Globus pallidus (tissue), 1 donor: ENCODE data around the gene RBM38.
"Not testable (repeated sequence)": the region's sequence is repeated elsewhere in the genome, so short reads cannot be mapped to it uniquely, and the experiment has no call there.

Source experiments
- DNase-seq: peaks from one replicate; pipeline ENCODE4 v3.0.0-alpha.2; 2015; ENCODE audit warnings: low spot score

The RBM38 gene

GRCh38 chr20:57419479-57419878, 28.3 kb downstream of the RBM38 start:
- DNase-seq: not testable (repeated sequence)

GRCh38 chr20:57420571-57421252, 29.5 kb downstream of the RBM38 start:
- no peak for DNase-seq

GRCh38 chr20:57421253-57422220, 30.3 kb downstream of the RBM38 start:
- no peak for DNase-seq

- no peak for DNase-seq
Measured at GRCh38 chr20:57422254-57422653, 31.1 kb downstream of the RBM38 start.

- no peak for DNase-seq
Measured at GRCh38 chr20:57425150-57426013, 34.2 kb downstream of the RBM38 start.

- no peak for DNase-seq
Measured at GRCh38 chr20:57426271-57426689, 35.1 kb downstream of the RBM38 start.

- no peak for DNase-seq
Measured at GRCh38 chr20:57426831-57427230, 35.6 kb downstream of the RBM38 start.

- peak; percentile 75 for DNase-seq
Measured at GRCh38 chr20:57428324-57429158, 37.3 kb downstream of the RBM38 start.

GRCh38 chr20:57429159-57429496, 37.9 kb downstream of the RBM38 start:
- no peak for DNase-seq

GRCh38 chr20:57429580-57430200, 38.5 kb downstream of the RBM38 start:
- no peak for DNase-seq

GRCh38 chr20:57430201-57430596, 39.0 kb downstream of the RBM38 start:
- not testable (repeated sequence) for DNase-seq

GRCh38 chr20:57431539-57431835, 40.3 kb downstream of the RBM38 start:
- no peak for DNase-seq

- DNase-seq: no peak
Measured at GRCh38 chr20:57432480-57432861, 41.3 kb downstream of the RBM38 start.

GRCh38 chr20:57432862-57433491, 41.8 kb downstream of the RBM38 start:
- DNase-seq: no peak

GRCh38 chr20:57433657-57434389, 42.6 kb downstream of the RBM38 start:
- DNase-seq: no peak

- DNase-seq: no peak
Measured at GRCh38 chr20:57434390-57434700, 43.1 kb downstream of the RBM38 start.

GRCh38 chr20:57435105-57435497, 43.9 kb downstream of the RBM38 start:
- DNase-seq: no peak

- DNase-seq: peak; percentile 85
Measured at GRCh38 chr20:57435498-57436222, 44.5 kb downstream of the RBM38 start.

- DNase-seq: no peak
Measured at GRCh38 chr20:57436223-57436545, 45.0 kb downstream of the RBM38 start.

- DNase-seq: no peak
Measured at GRCh38 chr20:57437267-57437666, 46.1 kb downstream of the RBM38 start.
